Thyroid gland (tissue), 4 donors: ENCODE results near the gene C1QL1.

Experiments
- POLR2A ChIP-seq, 2 donors: fragments of 450-650 bp; IDR thresholded peaks; one replicate each; pipeline ENCODE4 v1.6.1; 2017; ENCODE audit warnings: antibody characterized with exemption in 2 of 2, mild to moderate bottlenecking in 2 of 2, moderate library complexity in 1 of 2
- TF ChIP-seq, protein P1 (sequence below), 6 experiments: fragments of 200-600 bp in 3 of 6; fragments of 450-650 bp in 3 of 6; sonication (generic) in 3 of 6; IDR thresholded peaks; one replicate each; pipeline ENCODE4 v1.5.1; 2016 to 2019; ENCODE audit warnings: antibody characterized with exemption in 6 of 6, mild to moderate bottlenecking in 2 of 6, inconsistent platforms in 1 of 6, moderate library complexity in 1 of 6

DNA sequence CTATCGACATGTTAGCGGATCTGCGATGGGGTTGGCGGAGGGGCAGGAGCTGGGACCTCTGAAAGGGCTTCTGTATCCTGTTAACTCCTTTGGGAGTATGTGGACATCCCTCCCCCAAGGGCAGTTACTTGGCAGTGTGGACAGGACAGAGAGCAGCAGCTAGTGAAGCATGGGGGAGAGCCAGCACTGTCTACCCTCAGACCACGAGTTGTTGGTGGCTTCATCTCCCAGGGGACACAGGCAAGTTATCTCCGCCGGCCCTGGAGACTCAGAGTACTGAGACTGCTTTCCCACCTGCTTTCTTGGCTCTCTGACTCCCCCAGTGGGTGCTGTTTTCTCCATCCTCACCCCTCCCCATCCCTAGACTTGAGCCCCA lies 47.5 kb downstream of the C1QL1 start:
- TF ChIP-seq, protein P1, sequence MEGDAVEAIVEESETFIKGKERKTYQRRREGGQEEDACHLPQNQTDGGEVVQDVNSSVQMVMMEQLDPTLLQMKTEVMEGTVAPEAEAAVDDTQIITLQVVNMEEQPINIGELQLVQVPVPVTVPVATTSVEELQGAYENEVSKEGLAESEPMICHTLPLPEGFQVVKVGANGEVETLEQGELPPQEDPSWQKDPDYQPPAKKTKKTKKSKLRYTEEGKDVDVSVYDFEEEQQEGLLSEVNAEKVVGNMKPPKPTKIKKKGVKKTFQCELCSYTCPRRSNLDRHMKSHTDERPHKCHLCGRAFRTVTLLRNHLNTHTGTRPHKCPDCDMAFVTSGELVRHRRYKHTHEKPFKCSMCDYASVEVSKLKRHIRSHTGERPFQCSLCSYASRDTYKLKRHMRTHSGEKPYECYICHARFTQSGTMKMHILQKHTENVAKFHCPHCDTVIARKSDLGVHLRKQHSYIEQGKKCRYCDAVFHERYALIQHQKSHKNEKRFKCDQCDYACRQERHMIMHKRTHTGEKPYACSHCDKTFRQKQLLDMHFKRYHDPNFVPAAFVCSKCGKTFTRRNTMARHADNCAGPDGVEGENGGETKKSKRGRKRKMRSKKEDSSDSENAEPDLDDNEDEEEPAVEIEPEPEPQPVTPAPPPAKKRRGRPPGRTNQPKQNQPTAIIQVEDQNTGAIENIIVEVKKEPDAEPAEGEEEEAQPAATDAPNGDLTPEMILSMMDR (IDR thresholded peaks at IDR 0.05), result no peak
- TF ChIP-seq POLR2A (IDR thresholded peaks at IDR 0.05), result no peak
